NCI-H510A (cell line): Measurements from ENCODE around the gene APCDD1L.

Experiments used
- DNase-seq: peaks from one replicate; lab custom pipeline; 2025; lab: John Stamatoyannopoulos, UW

The APCDD1L gene

DNA sequence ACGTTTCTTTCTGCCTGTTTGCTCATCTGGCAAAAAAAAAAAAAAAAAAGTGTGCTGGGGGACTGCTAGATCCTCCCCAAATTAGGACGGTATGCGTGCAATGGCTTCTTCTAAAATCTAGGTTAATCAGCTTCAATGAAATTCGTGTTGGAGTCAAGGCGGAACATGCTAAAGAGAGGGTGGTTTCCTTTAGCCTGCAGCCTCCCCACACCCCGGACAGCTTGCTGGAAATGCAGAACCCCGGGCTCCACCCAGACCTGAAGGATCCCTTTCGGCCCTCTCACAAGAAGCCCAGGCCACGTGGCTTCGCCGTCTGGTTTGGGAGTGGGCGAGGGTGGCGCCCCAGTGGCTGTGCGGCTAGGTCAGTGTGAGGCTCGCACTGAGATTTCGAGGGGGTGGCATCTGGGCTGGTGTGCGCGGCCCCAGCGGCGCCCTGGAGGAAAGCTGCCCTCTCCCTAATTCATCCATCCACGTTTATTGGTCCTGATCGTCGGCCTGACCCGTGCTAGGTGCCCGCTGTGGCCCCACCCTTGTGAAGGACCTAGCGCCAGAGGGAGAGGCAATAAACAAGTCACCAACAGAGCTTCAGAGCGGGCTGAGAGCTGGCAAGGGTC is 49.0 kb downstream of the APCDD1L start:
- no peak for DNase-seq

DNA sequence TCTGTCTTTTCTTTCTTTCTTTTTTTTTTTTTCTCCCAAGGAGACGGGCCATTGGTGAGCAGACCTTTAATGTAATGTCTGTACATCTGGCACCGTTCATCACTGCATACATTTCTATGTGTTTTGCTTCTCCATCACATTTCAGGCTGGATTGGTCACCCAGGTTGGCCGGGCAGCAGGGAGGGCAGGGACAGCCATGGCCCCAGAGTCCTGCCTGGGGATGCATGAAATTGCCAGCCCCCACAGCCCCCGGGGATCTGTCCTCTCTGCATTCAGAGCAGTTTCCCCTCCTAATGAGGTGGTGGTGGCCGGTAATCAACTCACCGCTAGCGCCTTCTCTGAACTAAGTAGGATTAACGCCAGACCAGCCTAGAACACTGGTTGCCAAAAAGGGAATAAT is 50.4 kb downstream of the APCDD1L start:
- DNase-seq = no peak

DNA sequence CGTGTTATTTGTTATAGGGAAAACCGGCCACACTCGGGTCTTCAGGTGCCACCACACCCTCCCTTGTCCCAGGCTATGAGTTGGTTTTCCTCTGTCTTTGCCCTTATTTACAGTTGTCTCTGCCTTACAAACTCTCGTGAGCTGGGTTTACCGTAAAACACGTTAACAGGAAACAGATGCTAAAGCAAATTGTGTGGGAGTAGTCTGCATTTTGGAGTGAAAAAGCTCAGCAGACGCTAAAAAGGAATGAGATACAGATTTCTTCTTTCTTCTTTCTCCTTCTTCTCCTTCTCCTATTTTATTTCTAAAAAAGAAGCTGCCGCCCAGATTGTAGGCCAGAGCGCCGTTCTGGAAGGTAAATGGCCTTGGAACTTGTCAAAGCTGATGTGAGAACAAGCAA is 51.9 kb downstream of the APCDD1L start:
- no peak for DNase-seq

DNA sequence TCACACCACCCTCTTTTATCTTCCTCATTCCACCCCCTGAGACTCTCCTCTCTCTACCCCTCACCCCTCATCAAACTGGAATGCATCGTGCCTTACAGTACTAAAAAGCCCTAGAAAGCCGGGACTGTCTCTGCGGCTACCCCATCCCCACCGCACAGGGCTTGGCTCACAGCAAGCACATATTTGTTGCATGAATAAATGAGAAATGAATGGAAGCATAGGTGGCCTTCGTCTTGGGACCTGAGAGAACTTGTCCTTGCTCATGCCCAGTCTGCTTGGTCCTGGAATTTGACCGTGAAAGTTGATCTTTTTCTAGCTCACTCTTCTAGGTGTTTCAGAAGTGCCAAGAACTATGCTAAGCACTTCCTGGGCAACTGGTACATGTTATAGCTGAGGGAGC is 53.3 kb downstream of the APCDD1L start:
- no peak for DNase-seq

DNA sequence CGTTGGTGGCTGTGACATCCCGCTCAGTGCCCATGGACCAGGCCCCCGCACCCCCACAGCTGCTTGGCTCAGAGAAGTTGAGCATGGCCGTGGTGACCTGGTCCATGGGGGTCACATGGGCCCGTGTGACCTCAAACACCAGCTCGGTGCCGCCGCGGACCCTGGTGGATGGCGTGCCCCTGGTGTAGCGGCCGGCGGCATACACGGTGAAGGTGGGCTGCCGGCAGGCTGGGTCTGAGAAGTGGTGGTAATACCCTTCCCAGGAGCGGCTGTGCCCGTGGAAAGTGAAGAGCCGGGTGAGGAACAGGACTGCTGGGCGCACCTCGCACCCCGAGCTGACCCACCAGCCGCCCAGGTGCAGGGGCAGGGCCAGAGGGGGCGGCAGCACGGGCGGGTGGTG is 54.1 kb downstream of the APCDD1L start:
- no peak for DNase-seq

DNA sequence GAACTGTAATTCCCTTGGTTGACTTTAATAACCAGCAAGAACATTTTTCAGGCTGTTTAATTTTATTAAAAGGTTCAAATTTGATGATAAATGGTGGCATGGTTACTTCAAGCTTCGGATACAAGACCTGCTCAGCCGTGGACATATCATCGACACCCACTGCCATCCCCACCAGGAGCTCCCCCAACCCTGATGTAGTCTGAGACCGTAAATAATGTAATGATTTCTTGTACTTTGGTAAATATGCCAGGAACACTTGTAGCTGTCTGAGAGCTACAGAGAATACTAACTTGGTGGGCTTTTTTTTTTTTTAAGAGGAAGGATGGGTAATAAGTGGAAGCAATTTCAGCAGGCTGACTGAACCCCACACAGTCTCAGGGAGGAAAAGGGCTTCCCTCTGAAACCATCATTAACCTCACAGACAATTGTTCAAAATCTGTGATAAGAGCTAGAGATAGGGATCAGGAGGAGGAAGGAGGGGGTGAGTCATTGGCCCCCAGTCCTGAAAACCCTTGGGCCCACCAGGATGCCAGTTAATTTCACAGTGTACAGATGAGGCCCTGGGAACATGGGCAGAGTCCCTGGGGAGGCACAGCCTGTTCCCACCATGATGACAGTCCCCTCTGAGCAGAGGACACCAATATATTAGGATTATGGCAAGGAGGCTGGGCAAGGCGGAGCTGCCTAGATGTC is 56.0 kb downstream of the APCDD1L start:
- DNase-seq = no peak

DNA sequence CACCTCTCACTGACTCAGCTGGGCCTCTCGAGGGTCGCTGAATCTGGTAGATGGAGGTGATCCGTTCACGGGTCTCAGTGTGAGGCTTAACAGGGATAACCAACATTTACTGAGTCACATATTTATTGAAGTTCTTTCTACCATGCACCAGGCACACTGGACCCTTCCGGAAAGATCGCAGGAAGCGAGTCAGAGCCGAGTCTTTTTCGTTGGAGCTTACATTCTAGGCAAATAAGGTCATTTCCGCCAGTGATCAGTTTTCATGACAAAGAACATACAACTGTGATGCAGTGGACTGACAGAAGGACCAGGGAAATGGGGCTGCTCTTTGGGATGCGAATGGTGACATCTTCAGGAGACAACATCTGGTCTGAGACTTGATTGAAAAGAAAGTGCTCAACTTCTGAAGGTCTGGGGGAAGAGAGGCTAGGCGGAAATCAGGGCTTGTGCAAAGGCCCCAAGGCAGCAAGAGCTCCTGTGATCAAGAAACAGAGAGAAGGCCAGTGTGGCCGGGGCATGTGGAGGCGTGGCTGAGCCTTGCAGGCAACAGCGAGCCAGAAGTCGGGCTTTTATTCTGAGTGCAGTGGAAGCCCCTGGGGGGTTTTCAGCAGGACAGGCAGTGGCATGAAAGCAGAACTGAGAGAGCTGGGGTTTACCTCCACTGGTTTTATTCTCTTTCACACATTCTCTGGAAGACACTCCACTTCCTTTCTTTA is 56.7 kb downstream of the APCDD1L start:
- DNase-seq = no peak

DNA sequence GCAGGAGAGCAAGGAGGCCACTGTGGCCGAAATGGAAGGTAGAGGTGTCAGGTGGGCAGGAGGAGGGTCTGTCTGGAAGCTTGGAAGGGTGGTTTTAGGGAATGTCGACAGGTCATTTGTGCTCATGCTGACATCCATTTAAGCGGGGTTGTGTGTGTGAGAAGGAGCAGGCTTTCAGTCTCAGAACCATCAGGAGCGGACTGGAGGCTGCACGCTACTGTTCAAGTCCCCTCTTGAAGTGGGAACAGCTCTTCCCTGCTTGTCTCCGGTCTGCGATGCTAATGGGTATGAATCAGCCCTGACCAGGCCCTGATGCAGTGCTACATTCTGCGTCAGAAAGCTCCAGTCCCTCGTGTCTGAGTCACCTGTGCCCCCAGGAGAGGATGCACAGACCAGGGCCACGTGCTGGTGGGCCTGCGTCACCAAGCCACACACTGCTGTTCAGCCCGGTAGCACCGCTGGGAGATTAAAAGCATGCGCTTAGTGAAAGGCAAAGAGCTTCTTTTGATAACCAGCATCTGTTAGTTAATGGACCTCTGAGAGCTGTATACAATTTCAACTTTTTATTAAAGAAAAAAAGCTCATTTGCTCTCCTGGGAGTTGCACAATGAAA is 58.0 kb downstream of the APCDD1L start:
- DNase-seq = no peak

DNA sequence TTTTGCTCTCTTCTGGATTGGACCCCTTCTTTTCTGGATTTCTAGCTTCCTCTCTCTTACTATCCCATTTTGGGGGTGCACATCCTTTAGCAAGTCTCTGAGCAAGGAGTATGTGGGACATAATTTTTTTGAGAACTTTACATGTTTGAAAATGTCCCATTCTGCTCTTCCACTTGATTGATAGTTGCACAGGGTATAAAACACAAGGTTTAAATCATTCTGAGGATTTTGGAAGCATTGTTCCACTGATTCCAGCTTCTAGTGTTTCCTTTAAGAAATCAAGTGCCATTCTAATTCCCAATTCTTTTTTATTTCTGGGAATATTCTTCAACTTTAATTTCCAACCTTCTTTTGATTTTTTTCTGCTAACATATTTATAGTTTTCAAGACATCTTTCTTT is 60.7 kb downstream of the APCDD1L start:
- DNase-seq = no peak

DNA sequence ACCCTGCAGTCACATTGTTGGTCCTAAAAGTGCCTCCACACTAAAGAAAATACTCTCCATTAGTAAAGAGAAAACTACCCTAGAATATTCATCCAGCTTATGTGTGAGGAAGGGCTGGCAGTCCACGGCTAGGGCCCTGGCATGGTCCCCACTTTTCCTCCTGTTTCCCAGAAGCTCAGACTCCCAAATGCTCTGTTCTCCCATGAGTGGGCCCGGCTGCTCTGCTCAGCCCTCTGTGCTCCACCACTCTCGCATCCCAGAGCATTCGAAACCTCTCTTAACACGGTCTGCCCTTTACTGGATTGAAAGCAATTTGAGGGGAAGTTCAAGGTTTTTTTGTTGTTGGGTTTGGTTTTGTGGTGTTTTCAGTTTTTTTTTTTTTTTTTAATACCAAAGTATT is 61.8 kb downstream of the APCDD1L start:
- DNase-seq = no peak

DNA sequence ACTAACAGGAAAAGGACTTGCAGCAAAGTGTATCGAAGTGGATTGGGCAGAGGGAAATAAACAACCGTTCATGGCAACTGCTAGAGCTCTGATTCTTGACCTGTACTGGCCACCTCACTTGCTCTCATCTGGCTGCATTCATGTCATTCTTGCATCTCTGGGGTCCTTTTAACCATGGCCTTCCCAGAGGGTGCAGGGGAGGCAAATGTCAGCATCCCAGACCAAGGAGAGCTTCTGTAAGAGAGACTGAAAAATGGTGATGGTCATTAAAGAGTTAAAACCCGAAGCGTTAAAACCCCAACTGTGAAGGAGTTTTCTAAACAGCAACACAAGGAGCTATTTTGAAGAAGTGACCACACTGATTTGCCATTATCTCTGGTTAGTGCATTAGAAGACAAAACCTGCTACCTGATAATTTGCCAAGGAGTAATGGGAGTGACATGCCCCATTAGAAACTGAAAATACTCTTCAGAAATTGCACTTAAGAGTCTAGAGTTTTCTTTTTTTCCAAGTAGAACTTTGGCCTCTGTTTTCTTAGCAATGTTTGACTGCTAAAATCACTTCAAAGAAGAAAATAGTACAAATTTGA is 62.4 kb downstream of the APCDD1L start:
- no peak for DNase-seq

DNA sequence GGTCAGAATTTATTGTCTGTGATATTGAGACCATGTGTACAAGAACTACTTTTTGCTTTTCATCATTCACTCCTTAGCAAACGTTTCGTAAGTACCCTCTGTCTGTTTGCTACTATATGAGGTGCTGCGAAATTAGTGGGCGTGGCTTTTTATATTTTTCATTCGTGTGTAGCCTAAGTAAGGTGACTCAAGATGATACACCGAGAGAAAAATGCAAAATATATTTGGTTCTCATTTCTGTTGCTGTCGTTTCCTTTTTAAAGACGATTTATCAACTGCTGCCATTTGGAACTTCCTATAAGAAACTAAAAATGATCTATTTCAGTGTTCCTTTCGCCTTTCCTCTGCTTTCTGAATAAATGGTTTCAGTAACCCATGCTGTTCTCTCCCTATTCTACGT is 64.9 kb downstream of the APCDD1L start:
- DNase-seq = no peak

DNA sequence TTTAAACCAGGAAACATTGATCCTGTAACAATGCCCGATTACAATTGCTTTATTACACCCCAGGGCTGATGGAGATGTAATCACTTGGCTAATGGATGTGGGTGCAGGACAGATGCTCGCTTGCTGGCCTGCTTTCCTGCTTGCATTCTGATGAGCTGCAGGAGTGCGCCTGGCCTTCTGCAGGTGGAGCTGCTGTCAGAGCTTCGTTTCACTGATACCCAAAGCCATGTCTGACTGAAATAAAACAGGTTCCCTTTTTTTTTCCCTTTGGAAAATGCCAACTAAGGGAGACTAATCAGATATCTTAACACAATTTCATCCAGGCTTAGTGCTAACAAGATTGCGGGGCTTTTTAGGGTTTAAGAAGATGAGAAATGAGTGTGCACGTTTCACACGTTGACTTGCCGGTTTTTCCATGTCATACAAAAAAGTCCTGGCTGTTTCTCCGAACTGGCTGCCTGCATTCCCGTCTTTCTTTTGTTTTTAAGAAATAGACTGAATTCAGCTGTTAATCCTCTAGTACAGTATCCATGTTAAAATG is 65.4 kb downstream of the APCDD1L start:
- no peak for DNase-seq

DNA sequence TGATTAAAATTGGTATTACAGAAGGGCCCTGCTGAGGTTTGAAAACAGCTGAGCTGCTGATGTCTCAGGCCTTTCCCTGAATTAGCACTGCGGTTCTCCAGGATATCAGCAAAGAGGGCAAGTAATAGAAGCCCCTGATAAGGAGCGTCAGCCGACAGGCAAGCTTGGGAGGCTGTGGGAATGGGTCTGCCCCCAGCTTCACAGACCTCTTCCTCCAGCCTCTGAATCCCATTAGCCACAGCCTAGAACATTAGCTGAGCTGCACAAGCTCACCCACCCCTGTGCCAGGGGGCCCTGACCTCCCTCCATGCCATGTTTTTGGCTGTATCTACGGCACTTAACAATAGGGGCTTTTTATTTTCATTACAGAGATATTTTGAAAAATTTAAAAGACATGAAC is 66.2 kb downstream of the APCDD1L start:
- no peak for DNase-seq

DNA sequence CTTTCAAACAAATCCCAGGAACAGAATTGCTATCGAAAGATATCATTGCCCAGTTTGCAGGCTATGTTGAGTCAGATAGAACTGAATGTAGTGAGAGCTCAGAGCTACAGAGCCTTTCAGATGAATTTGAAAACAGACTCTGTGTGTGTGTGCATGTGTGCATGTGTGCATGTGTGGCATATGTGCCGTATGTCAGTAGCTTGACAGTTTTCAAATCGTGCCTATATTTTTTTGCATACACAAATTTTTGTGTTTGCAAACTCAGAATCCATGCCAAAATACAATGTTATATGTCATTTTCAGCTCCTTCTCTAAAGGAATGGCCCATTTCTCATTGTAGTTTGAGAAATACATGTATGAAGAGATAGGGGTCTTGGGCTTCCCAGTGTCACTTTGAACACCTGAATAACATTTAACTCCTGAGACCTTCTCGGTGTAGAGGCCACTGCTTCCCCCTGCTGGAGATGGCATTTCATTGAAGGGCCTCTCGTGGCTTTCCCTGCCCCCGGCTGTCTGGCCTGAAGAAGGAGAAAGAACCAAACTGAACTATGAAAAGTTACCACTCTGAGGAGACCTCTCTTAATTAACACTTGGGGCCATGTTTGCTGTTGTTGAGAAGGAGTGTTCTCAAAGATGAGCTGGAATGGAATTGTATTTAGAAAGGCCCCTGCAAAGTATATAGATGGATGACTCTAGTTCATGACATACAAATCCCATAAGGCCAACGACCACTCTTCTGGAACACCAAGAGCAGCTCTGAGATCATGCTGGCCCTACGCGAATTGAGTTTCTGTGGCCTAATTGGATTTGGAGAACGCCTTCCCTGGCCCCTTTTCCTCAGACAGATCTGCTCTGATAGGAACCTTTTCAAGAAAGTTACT is 67.4 kb downstream of the APCDD1L start:
- DNase-seq = no peak

DNA sequence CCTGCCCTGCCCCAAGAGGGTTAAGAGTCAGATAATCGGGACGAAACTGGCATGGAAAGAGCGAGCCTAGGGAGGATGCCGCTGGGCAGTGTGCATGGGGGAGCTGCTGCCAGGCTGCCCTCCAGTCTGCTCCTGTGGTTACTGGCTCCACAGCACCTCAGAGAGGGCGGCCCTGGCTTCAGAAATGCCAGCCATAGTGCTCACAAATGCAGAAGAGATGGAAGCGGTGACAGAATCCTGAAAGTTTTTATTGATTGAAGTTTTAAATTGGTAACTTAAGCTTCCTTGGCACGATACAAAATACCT is 68.3 kb downstream of the APCDD1L start:
- DNase-seq = no peak

DNA sequence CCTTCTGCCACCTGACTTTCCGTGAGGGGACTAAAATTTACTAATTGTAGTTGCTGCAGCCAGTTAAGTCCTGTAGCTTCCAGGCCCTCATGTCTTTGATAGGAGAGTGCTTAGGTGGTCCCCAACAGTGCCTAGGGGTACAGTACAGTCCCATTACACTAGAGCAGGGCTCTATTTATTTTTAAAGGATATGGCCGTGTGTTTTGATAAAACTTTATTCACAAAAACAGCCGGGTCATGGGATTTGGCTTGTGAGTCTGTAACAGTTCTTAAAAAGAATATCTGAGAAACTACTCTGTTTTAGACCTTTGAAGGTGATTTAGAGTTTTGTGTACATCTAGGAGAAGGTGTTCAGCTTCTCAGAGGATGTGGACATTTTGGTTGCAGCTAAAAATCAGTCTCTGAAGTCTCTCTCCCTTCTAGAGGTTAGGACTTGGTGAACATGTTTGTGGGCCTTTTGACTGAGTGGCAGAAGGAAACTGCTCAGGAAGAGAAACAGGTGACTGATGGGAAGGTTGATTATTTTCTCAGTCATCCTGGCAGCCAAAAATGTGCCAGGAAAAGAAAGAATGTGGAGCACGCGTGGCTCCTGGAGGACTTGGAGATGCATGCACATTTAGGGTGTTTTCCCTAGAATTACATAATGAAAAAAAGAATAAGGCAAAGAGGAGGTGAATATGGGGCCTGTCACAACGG is 68.8 kb downstream of the APCDD1L start:
- no peak for DNase-seq

DNA sequence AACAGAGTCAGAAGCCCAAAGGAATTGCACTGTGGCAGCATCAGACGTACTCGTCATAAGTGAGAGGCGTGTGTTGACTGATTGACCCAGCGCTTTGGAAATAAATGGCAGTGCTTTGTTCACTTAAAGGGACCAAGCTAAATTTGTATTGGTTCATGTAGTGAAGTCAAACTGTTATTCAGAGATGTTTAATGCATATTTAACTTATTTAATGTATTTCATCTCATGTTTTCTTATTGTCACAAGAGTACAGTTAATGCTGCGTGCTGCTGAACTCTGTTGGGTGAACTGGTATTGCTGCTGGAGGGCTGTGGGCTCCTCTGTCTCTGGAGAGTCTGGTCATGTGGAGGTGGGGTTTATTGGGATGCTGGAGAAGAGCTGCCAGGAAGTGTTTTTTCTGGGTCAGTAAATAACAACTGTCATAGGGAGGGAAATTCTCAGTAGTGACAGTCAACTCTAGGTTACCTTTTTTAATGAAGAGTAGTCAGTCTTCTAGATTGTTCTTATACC is 70.4 kb downstream of the APCDD1L start:
- DNase-seq = no peak

DNA sequence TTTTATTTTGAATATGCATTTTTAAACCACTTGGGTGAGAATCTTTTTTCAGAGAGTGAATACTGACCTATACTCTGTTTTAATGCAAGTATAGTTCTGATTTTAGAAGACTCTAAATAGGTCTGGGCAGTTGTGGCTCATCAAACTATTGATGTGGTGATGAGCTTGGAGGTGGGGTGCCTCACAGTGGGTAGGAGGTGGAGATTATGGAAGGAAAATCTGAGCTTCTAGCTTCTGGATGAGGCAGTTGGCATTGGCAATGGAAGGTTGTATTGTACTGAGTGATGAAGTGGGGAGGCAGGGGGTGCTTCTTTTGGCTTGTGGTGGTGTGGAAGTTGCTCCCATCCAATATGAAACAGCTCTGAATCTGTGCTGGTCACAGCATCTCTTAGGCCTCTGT is 73.5 kb downstream of the APCDD1L start:
- DNase-seq = no peak

DNA sequence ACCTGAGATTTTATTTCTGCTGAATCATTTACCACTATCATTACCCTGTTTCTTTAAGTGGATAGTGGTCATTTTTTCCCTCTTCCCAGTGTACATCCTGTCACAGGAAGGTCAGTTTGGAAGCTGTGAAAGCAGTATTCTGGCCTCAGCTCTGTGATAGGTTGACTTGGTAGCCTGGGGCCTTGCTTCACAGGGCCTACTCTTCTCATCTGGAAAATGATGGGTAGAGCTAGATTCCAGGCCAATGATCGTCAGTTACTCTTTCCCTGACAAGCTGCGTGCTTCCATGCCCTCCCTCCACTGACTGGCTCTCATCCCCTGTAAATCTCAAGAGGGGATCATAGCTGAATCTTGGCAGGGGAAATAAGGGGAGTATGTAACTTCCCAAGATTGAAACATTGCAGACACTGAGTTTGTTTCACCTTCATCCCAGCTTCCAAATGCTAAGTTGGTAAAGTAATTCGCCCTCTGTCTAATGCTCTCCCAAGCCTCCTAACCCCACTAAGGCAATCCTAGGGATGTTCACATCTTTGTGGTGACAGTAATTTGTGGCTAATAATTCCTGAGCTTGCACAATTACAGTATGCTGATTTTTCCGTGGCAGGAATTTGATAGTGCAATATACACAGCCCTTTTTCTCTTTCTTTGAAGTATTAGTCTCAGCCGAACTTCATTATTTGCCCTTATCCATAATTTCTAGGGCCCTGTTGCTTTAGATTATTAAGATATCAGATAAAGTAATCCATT is 75.0 kb downstream of the APCDD1L start:
- no peak for DNase-seq
